HG03175 (cell line): ENCODE data around the gene CPT1B.
A peak's percentile ranks its signal among the peaks of the same experiment; 100 is the strongest.

Experiments
- ATAC-seq: cut with Tn5 transposase; IDR thresholded peaks from one replicate; pipeline ENCODE4 v1.9.1; 2021; ENCODE audit warnings: mild to moderate bottlenecking, moderate library complexity; ENCODE audit not compliant: unreplicated experiment

The CPT1B gene

GRCh38 chr22:50571264-50572175 lies 6.7 kb downstream of the CPT1B start:
- no peak for ATAC-seq

- ATAC-seq = no peak
Observed at GRCh38 chr22:50570861-50571260, 7.4 kb downstream of the CPT1B start.

GRCh38 chr22:50569896-50570535 lies 8.2 kb downstream of the CPT1B start:
- no peak for ATAC-seq

GRCh38 chr22:50569041-50569459 lies 9.2 kb downstream of the CPT1B start:
- ATAC-seq = no peak

- no peak for ATAC-seq
Observed at GRCh38 chr22:50568626-50569025, 9.6 kb downstream of the CPT1B start.

GRCh38 chr22:50567721-50568252 lies 10.4 kb downstream of the CPT1B start:
- ATAC-seq = no peak

GRCh38 chr22:50564289-50564688 lies 13.9 kb downstream of the CPT1B start:
- ATAC-seq = no peak

GRCh38 chr22:50563413-50564160 lies 14.6 kb downstream of the CPT1B start:
- no peak for ATAC-seq

- ATAC-seq = peak; percentile 91
Observed at GRCh38 chr22:50562523-50563412, 15.5 kb downstream of the CPT1B start, which contains the start of gene SYCE3. Gene SYCE3 (minus strand): TSS chr22:50562919. CDS start chr22:50556405, 6,514 bp downstream.

- no peak for ATAC-seq
Observed at GRCh38 chr22:50561401-50562358, 16.5 kb downstream of the CPT1B start.

- ATAC-seq = no peak
Observed at GRCh38 chr22:50560034-50560433, 18.2 kb downstream of the CPT1B start.

GRCh38 chr22:50556703-50557102 lies 21.5 kb downstream of the CPT1B start:
- ATAC-seq = no peak

- no peak for ATAC-seq
Observed at GRCh38 chr22:50553310-50553709, 24.9 kb downstream of the CPT1B start.

- no peak for ATAC-seq
Observed at GRCh38 chr22:50551160-50551752, 27.0 kb downstream of the CPT1B start.

GRCh38 chr22:50550395-50550794 lies 27.8 kb downstream of the CPT1B start:
- no peak for ATAC-seq

- ATAC-seq = no peak
Observed at GRCh38 chr22:50548921-50549790, 29.1 kb downstream of the CPT1B start.

- no peak for ATAC-seq
Observed at GRCh38 chr22:50548040-50548920, 29.9 kb downstream of the CPT1B start.
